CD4-positive, alpha-beta memory T cell (primary cell): ENCODE measurements around the gene MED27. TPM values are rescaled to one million over a fixed set of nuclear protein-coding genes. Genes with fewer than 3 reads are reported as not detected.

Experiments used
- CTCF ChIA-PET: fragments of 350-600 bp; sonication (Branson Sonifier 250); formaldehyde crosslinking; loops from one replicate; lab custom pipeline; 2021; ENCODE audit warnings: inconsistent platforms; ENCODE audit not compliant: partially characterized antibody; lab: Charles Lee
- POLR2A ChIA-PET: fragments of 350-600 bp; sonication (Branson Sonifier 250); formaldehyde crosslinking; loops from one replicate; lab custom pipeline; 2021; ENCODE audit not compliant: partially characterized antibody; lab: Charles Lee
- DNase-seq, 5 donors: peaks; one replicate each; pipeline versions ENCODE4 v3.0.0 to v3.0.0-alpha.2; 2020 to 2022; ENCODE audit warnings: mixed read lengths in 1 of 5
- H3K27ac ChIP-seq: one replicate; pipeline ENCODE4 v1.7.0; 2013; ENCODE audit warnings: low read depth, low read length
- H3K27me3 ChIP-seq: 2 replicates; pipeline ENCODE4 v1.7.0; 2013; ENCODE audit warnings: mild to moderate bottlenecking, low read length, moderate library complexity; ENCODE audit not compliant: insufficient read depth
- H3K36me3 ChIP-seq: 2 replicates; pipeline ENCODE4 v1.7.0; 2013; ENCODE audit warnings: mild to moderate bottlenecking, low read length, moderate library complexity; ENCODE audit not compliant: insufficient read depth
- H3K4me1 ChIP-seq: 2 replicates; pipeline ENCODE4 v1.7.0; 2013; ENCODE audit warnings: mild to moderate bottlenecking, low read length, moderate library complexity; ENCODE audit not compliant: insufficient read depth
- H3K4me3 ChIP-seq, 2 donors: one replicate each; pipeline ENCODE4 v1.7.0; 2013; ENCODE audit warnings: low read length in 2 of 2, mild to moderate bottlenecking in 1 of 2
- H3K9me3 ChIP-seq, 2 donors: one replicate each; pipeline ENCODE4 v1.7.0; 2013; ENCODE audit warnings: low read length in 2 of 2, control low read depth in 1 of 2; ENCODE audit not compliant: control insufficient read depth in 1 of 2
- H3K27ac Mint-ChIP-seq, 7 donors: one replicate each; pipeline ENCODE4 v1.8.0; 2020 to 2021; ENCODE audit warnings: mixed read lengths in 7 of 7, mild to moderate bottlenecking in 6 of 7, inconsistent platforms in 3 of 7, moderate library complexity in 3 of 7
- H3K27me3 Mint-ChIP-seq, 2 donors: one replicate each; pipeline ENCODE4 v1.8.0; 2020 to 2021; ENCODE audit warnings: mixed read lengths in 2 of 2
- H3K36me3 Mint-ChIP-seq, 2 donors: one replicate each; pipeline ENCODE4 v1.8.0; 2020 to 2021; ENCODE audit warnings: mixed read lengths in 2 of 2, inconsistent platforms in 1 of 2, mild to moderate bottlenecking in 1 of 2
- H3K4me1 Mint-ChIP-seq, 4 donors: one replicate each; pipeline ENCODE4 v1.8.0; 2020 to 2021; ENCODE audit warnings: mixed read lengths in 4 of 4, mild to moderate bottlenecking in 1 of 4
- H3K4me3 Mint-ChIP-seq, 8 donors: one replicate each; pipeline ENCODE4 v1.8.0; 2020 to 2021; ENCODE audit warnings: mixed read lengths in 8 of 8, mild to moderate bottlenecking in 7 of 8, moderate library complexity in 6 of 8, inconsistent platforms in 3 of 8
- H3K9me3 Mint-ChIP-seq, 8 donors: one replicate each; pipeline ENCODE4 v1.8.0; 2020 to 2021; ENCODE audit warnings: mixed read lengths in 8 of 8, mild to moderate bottlenecking in 5 of 8, inconsistent platforms in 3 of 8, moderate library complexity in 1 of 8
- intact Hi-C: fragments of 100-400 bp; cut with micrococcal nuclease; formaldehyde crosslinking; loops from one replicate; pipeline ENCODE4 v1.15.1; 2023
- polyA plus RNA-seq, 2 donors: library from polyadenylated mRNA; unstranded; fragments of 300-500 nt; fragmentation: Illumina TruSeq; gene quantifications; one replicate each; pipeline ENCODE4 v1.2.3, GENCODE V29; 2021
- total RNA-seq, 2 experiments: library from RNA; stranded (reverse); gene quantifications; one replicate each; pipeline ENCODE4 v1.2.3, GENCODE V29; 2021

The MED27 gene
- total and polyA plus RNA-seq, 4 experiments from 2014 or later: 15.6 to 57.7 (median 29.3) TPM

- Histone ChIP-seq H3K4me3 (no peak overlapping the region), H3K27ac (no peak overlapping the region), H3K36me3 (no peaks in the 10 kb centered on the region), H3K27me3 (no peaks in the 10 kb centered on the region), H3K9me3 (no peaks in the 10 kb centered on the region), H3K4me1 (no peaks in the 10 kb centered on the region)
- DNase-seq: no peak
- H3K27ac Mint-ChIP-seq: no peak overlapping the region
- intact Hi-C loops: no loop called here
- CTCF ChIA-PET: no interaction called here
- H3K36me3 Mint-ChIP-seq: no peaks in the 10 kb centered on the region
- no peaks in the 10 kb centered on the region for H3K4me1 Mint-ChIP-seq
- no peak overlapping the region for H3K4me3 Mint-ChIP-seq
- no peaks in the 10 kb centered on the region for H3K9me3 Mint-ChIP-seq
- POLR2A ChIA-PET: no interaction called here
- H3K27me3 Mint-ChIP-seq: peaks cover 12 to 15% of the 10 kb centered on the region in 2 donors
Observed at GRCh38 chr9:131818089-131818488, 261.6 kb downstream of the MED27 start.

GRCh38 chr9:131817627-131818026 lies 262.0 kb downstream of the MED27 start:
- no peak for DNase-seq
- H3K9me3 ChIP-seq: no peaks in the 10 kb centered on the region

GRCh38 chr9:131817073-131817472 lies 262.6 kb downstream of the MED27 start:
- Mint-ChIP-seq H3K4me1 (no peaks in the 10 kb centered on the region), H3K9me3 (no peaks in the 10 kb centered on the region), H3K27ac (no peak overlapping the region), H3K4me3 (no peak overlapping the region), H3K36me3 (no peaks in the 10 kb centered on the region), H3K27me3 (peaks cover 15 to 20% of the 10 kb centered on the region in 2 donors)
- no peak overlapping the region for H3K4me3 ChIP-seq
- ChIA-PET CTCF (no interaction called here), POLR2A (no interaction called here)
- no peak overlapping the region for H3K27ac ChIP-seq
- H3K9me3 ChIP-seq: no peaks in the 10 kb centered on the region
- no peaks in the 10 kb centered on the region for H3K4me1 ChIP-seq
- DNase-seq: no peak
- no peaks in the 10 kb centered on the region for H3K36me3 ChIP-seq
- no peaks in the 10 kb centered on the region for H3K27me3 ChIP-seq
- intact Hi-C loops: no loop called here

More at GRCh38 chr9:131817627-131818026, 262.0 kb downstream of the MED27 start:
- Mint-ChIP-seq H3K36me3 (no peaks in the 10 kb centered on the region), H3K4me1 (no peaks in the 10 kb centered on the region), H3K27me3 (peaks cover 15 to 19% of the 10 kb centered on the region in 2 donors), H3K27ac (no peak overlapping the region), H3K4me3 (no peak overlapping the region), H3K9me3 (no peaks in the 10 kb centered on the region)
- Histone ChIP-seq H3K4me1 (no peaks in the 10 kb centered on the region), H3K27ac (no peak overlapping the region), H3K36me3 (no peaks in the 10 kb centered on the region), H3K4me3 (no peak overlapping the region), H3K27me3 (no peaks in the 10 kb centered on the region)
- POLR2A ChIA-PET: no interaction called here
- CTCF ChIA-PET: no interaction called here
- intact Hi-C loops: no loop called here

- intact Hi-C loops: no loop called here
- no peak overlapping the region for H3K27ac Mint-ChIP-seq
Observed at GRCh38 chr9:131815970-131816873, 263.4 kb downstream of the MED27 start.

GRCh38 chr9:131814707-131815106 lies 265.0 kb downstream of the MED27 start:
- no peak overlapping the region for H3K4me3 ChIP-seq
- H3K9me3 ChIP-seq: no peaks in the 10 kb centered on the region
- ChIA-PET CTCF (no interaction called here), POLR2A (no interaction called here)
- no peak overlapping the region for H3K27ac ChIP-seq
- DNase-seq: no peak
- Mint-ChIP-seq H3K4me3 (no peak overlapping the region), H3K27ac (no peak overlapping the region), H3K9me3 (no peaks in the 10 kb centered on the region), H3K4me1 (no peaks in the 10 kb centered on the region), H3K36me3 (no peaks in the 10 kb centered on the region), H3K27me3 (peaks cover 21 to 30% of the 10 kb centered on the region in 2 donors)
- intact Hi-C loops: no loop called here
- H3K36me3 ChIP-seq: no peaks in the 10 kb centered on the region
- H3K27me3 ChIP-seq: no peaks in the 10 kb centered on the region
- H3K4me1 ChIP-seq: no peaks in the 10 kb centered on the region

More at GRCh38 chr9:131815970-131816873, 263.4 kb downstream of the MED27 start:
- Mint-ChIP-seq H3K4me3 (no peak overlapping the region), H3K9me3 (no peaks in the 10 kb centered on the region), H3K27me3 (peaks cover 22 to 25% of the 10 kb centered on the region in 2 donors), H3K36me3 (no peaks in the 10 kb centered on the region), H3K4me1 (no peaks in the 10 kb centered on the region)
- no peak overlapping the region for H3K27ac ChIP-seq
- H3K36me3 ChIP-seq: no peaks in the 10 kb centered on the region
- DNase-seq: no peak
- H3K27me3 ChIP-seq: no peaks in the 10 kb centered on the region
- H3K9me3 ChIP-seq: no peaks in the 10 kb centered on the region
- no peaks in the 10 kb centered on the region for H3K4me1 ChIP-seq
- CTCF ChIA-PET: no interaction called here
- POLR2A ChIA-PET: no interaction called here
- no peak overlapping the region for H3K4me3 ChIP-seq

GRCh38 chr9:131813116-131813515 lies 266.6 kb downstream of the MED27 start:
- ChIA-PET POLR2A (no interaction called here), CTCF (no interaction called here)
- H3K9me3 Mint-ChIP-seq: no peaks in the 10 kb centered on the region
- Histone ChIP-seq H3K36me3 (no peaks in the 10 kb centered on the region), H3K27me3 (no peaks in the 10 kb centered on the region), H3K4me3 (no peak overlapping the region), H3K9me3 (no peaks in the 10 kb centered on the region), H3K4me1 (no peaks in the 10 kb centered on the region), H3K27ac (no peak overlapping the region)
- DNase-seq: no peak
- no peaks in the 10 kb centered on the region for H3K4me1 Mint-ChIP-seq
- H3K4me3 Mint-ChIP-seq: no peak overlapping the region
- intact Hi-C loops: no loop called here
- peaks cover 18 to 35% of the 10 kb centered on the region in 2 donors for H3K27me3 Mint-ChIP-seq
- no peak overlapping the region for H3K27ac Mint-ChIP-seq
- H3K36me3 Mint-ChIP-seq: no peaks in the 10 kb centered on the region

GRCh38 chr9:131812116-131812790 lies 267.4 kb downstream of the MED27 start:
- H3K4me3 Mint-ChIP-seq: no peak overlapping the region
- POLR2A ChIA-PET: no interaction called here
- H3K4me3 ChIP-seq: no peak overlapping the region
- H3K4me1 ChIP-seq: no peaks in the 10 kb centered on the region
- no peaks in the 10 kb centered on the region for H3K27me3 ChIP-seq
- H3K27me3 Mint-ChIP-seq: peaks cover 18 to 35% of the 10 kb centered on the region in 2 donors
- H3K36me3 Mint-ChIP-seq: no peaks in the 10 kb centered on the region
- no peak overlapping the region for H3K27ac ChIP-seq
- no peak overlapping the region for H3K27ac Mint-ChIP-seq
- H3K4me1 Mint-ChIP-seq: no peaks in the 10 kb centered on the region
- no peaks in the 10 kb centered on the region for H3K9me3 Mint-ChIP-seq
- H3K36me3 ChIP-seq: no peaks in the 10 kb centered on the region
- CTCF ChIA-PET: no interaction called here
- H3K9me3 ChIP-seq: no peaks in the 10 kb centered on the region
- intact Hi-C loops: no loop called here
- DNase-seq: no peak
